H1 (cell line): ENCODE results near the gene PTPN1. TPM values are rescaled to one million over a fixed set of nuclear protein-coding genes. Genes with fewer than 3 reads are reported as not detected.

ENCODE experiments used
- CTCF ChIA-PET: fragments of 300-600 bp; sonication (Branson Sonifier 250); formaldehyde crosslinking; loops from one replicate; lab custom pipeline; 2021; ENCODE audit not compliant: partially characterized antibody; lab: Charles Lee
- POLR2A ChIA-PET: fragments of 300-600 bp; sonication (Branson Sonifier 250); formaldehyde crosslinking; loops from one replicate; lab custom pipeline; 2021; ENCODE audit warnings: inconsistent platforms; ENCODE audit not compliant: partially characterized antibody; lab: Charles Lee
- DNase-seq, 2 experiments: peaks; one replicate each; pipeline versions ENCODE4 v3.0.0 to v3.0.0-alpha.2; 2010 to 2022; ENCODE audit warnings: low spot score in 2 of 2, low read depth in 1 of 2, mixed read lengths in 1 of 2
- FAIRE-seq: peaks from 2 replicates; lab custom pipeline; 2011; peaks lifted over from hg19 to GRCh38; lab: Jason Lieb, UNC
- H2AFZ ChIP-seq: 2 replicates; pipeline ENCODE4 v1.8.1; 2012; ENCODE audit warnings: low read length, inconsistent platforms
- H2AK5ac ChIP-seq: 2 replicates; pipeline ENCODE4 v1.6.1; 2013; ENCODE audit warnings: low read depth, low read length
- H2BK120ac ChIP-seq: replicated peaks from 2 replicates; pipeline ENCODE3; 2013; ENCODE audit warnings: low read depth, low read length, inconsistent platforms
- H2BK12ac ChIP-seq: 2 replicates; pipeline ENCODE4 v1.6.1; 2013; ENCODE audit warnings: low read depth, low read length
- H2BK15ac ChIP-seq: 2 replicates; pipeline ENCODE4 v1.6.1; 2013; ENCODE audit warnings: low read length
- H2BK20ac ChIP-seq: 2 replicates; pipeline ENCODE4 v1.6.1; 2013; ENCODE audit warnings: low read length
- H2BK5ac ChIP-seq: 2 replicates; pipeline ENCODE4 v1.6.1; 2013; ENCODE audit warnings: low read depth, low read length
- H3K14ac ChIP-seq: 2 replicates; pipeline ENCODE4 v1.6.1; 2013; ENCODE audit warnings: inconsistent platforms; ENCODE audit not compliant: insufficient read length
- H3K18ac ChIP-seq: 2 replicates; pipeline ENCODE4 v1.6.1; 2013; ENCODE audit warnings: low read length; ENCODE audit errors: extremely low read depth
- H3K23ac ChIP-seq: 2 replicates; pipeline ENCODE4 v1.6.1; 2013; ENCODE audit warnings: inconsistent platforms; ENCODE audit not compliant: insufficient read length
- H3K23me2 ChIP-seq: 2 replicates; pipeline ENCODE4 v1.6.1; 2013; ENCODE audit warnings: low read depth, low read length
- H3K27ac ChIP-seq: 2 replicates; pipeline ENCODE4 v1.6.1; 2011; ENCODE audit warnings: low read depth, low read length, inconsistent platforms
- H3K27me3 ChIP-seq, 4 experiments: replicated peaks in 1 of 4; 1 replicate in 1 of 4; 2 replicates in 3 of 4; pipeline versions ENCODE4 v1.6.1 to v1.8.1; 2011 to 2013; ENCODE audit warnings: low read length in 3 of 4, mild to moderate bottlenecking in 3 of 4, inconsistent platforms in 2 of 4, mixed read lengths in 2 of 4, moderate library complexity in 1 of 4; ENCODE audit not compliant: control insufficient read depth in 3 of 4, insufficient read depth in 3 of 4; ENCODE audit errors: extremely low read depth in 1 of 4
- H3K36me3 ChIP-seq, 4 experiments: 2 replicates each; pipeline versions ENCODE4 v1.6.1 to v1.8.1; 2011 to 2013; ENCODE audit warnings: mild to moderate bottlenecking in 4 of 4, low read length in 3 of 4, moderate library complexity in 2 of 4, control low read depth in 1 of 4, inconsistent platforms in 1 of 4; ENCODE audit not compliant: insufficient read depth in 4 of 4, control insufficient read depth in 2 of 4
- H3K4ac ChIP-seq: replicated peaks from 2 replicates; pipeline ENCODE3; 2013; ENCODE audit warnings: low read length, low read depth, mixed read lengths, inconsistent platforms; ENCODE audit not compliant: insufficient read length
- H3K4me1 ChIP-seq, 4 experiments: replicated peaks in 1 of 4; 1 replicate in 1 of 4; 2 replicates in 3 of 4; pipeline versions ENCODE4 v1.6.1 to v1.8.1; 2011 to 2013; ENCODE audit warnings: low read length in 3 of 4, inconsistent platforms in 2 of 4, mixed read lengths in 1 of 4; ENCODE audit not compliant: insufficient read depth in 4 of 4, control insufficient read depth in 3 of 4
- H3K4me2 ChIP-seq, 2 experiments: 2 replicates each; pipeline versions ENCODE4 v1.6.1 to v1.8.1; 2011 to 2013; ENCODE audit warnings: low read depth in 2 of 2, low read length in 2 of 2, control low read depth in 1 of 2, inconsistent platforms in 1 of 2, mild to moderate bottlenecking in 1 of 2; ENCODE audit not compliant: insufficient read depth in 1 of 2
- H3K4me3 ChIP-seq, 4 experiments: fragments of 200-600, 300-600 bp in 1 of 4; sonication (generic), shearing (Covaris generic), sonication (Bioruptor Twin) in 1 of 4; 2 replicates each; pipeline versions ENCODE4 v1.5.1 to v1.8.1; 2011 to 2016; ENCODE audit warnings: low read length in 4 of 4, low read depth in 3 of 4, control low read depth in 2 of 4, inconsistent platforms in 2 of 4, mild to moderate bottlenecking in 2 of 4, mixed read lengths in 1 of 4, moderate library complexity in 1 of 4; ENCODE audit not compliant: insufficient read depth in 2 of 4; ENCODE audit errors: extremely low read depth in 1 of 4
- H3K56ac ChIP-seq: replicated peaks from 2 replicates; pipeline ENCODE3; 2013; ENCODE audit warnings: low read depth, mild to moderate bottlenecking, mixed read lengths, low read length, inconsistent platforms; ENCODE audit not compliant: insufficient read length
- H3K79me1 ChIP-seq: 2 replicates; pipeline ENCODE4 v1.6.1; 2013; ENCODE audit warnings: low read depth, low read length, control low read depth
- H3K79me2 ChIP-seq, 2 experiments: 2 replicates each; pipeline versions ENCODE4 v1.6.1 to v1.8.1; 2012 to 2013; ENCODE audit warnings: low read length in 2 of 2, mild to moderate bottlenecking in 2 of 2, inconsistent platforms in 1 of 2; ENCODE audit not compliant: insufficient read depth in 2 of 2, control insufficient read depth in 1 of 2
- H3K9ac ChIP-seq, 4 experiments: replicated peaks in 1 of 4; 1 replicate in 1 of 4; 2 replicates in 3 of 4; pipeline versions ENCODE4 v1.6.1 to v1.8.1; 2011 to 2013; ENCODE audit warnings: low read depth in 3 of 4, low read length in 3 of 4, control low read depth in 2 of 4, mild to moderate bottlenecking in 2 of 4, moderate library complexity in 2 of 4, inconsistent platforms in 1 of 4; ENCODE audit errors: extremely low read depth in 1 of 4
- H3K9me3 ChIP-seq, 2 experiments: 2 replicates each; pipeline versions ENCODE4 v1.6.1 to v1.8.1; 2012 to 2013; ENCODE audit warnings: mild to moderate bottlenecking in 2 of 2, moderate library complexity in 2 of 2, control low read depth in 1 of 2, inconsistent platforms in 1 of 2, low read depth in 1 of 2, low read length in 1 of 2, mixed read lengths in 1 of 2; ENCODE audit not compliant: insufficient read depth in 2 of 2
- H4K20me1 ChIP-seq, 2 experiments: replicated peaks in 1 of 2; 2 replicates each; pipeline versions ENCODE3 to v1.8.1; 2011 to 2013; ENCODE audit warnings: inconsistent platforms in 2 of 2, low read length in 2 of 2, mild to moderate bottlenecking in 1 of 2; ENCODE audit not compliant: insufficient read depth in 2 of 2, control insufficient read depth in 1 of 2
- H4K5ac ChIP-seq: 2 replicates; pipeline ENCODE4 v1.6.1; 2013; ENCODE audit warnings: low read length, low read depth, mixed read lengths, inconsistent platforms; ENCODE audit not compliant: insufficient read length
- H4K8ac ChIP-seq: 2 replicates; pipeline ENCODE4 v1.8.0; 2013; ENCODE audit warnings: mild to moderate bottlenecking, moderate library complexity, low read length, inconsistent platforms; ENCODE audit not compliant: insufficient read depth; ENCODE audit errors: extremely low read depth
- H4K91ac ChIP-seq: replicated peaks from 2 replicates; pipeline ENCODE3; 2013; ENCODE audit warnings: low read length, mixed read lengths, inconsistent platforms; ENCODE audit not compliant: insufficient read length
- ATF3 ChIP-seq: IDR thresholded peaks from 2 replicates; pipeline ENCODE4 v1.6.1; 2011; ENCODE audit warnings: low read depth, mild to moderate bottlenecking, low read length; ENCODE audit not compliant: insufficient read depth
- EGR1 ChIP-seq: IDR thresholded peaks from 2 replicates; pipeline ENCODE4 v1.6.1; 2011; ENCODE audit warnings: low read depth, low read length, borderline replicate concordance
- EP300 ChIP-seq, 2 experiments: IDR thresholded peaks; 1 replicate in 1 of 2; 2 replicates in 1 of 2; pipeline ENCODE4 v1.6.1; 2011 to 2012; ENCODE audit warnings: low read depth in 2 of 2, low read length in 2 of 2, mild to moderate bottlenecking in 2 of 2, borderline replicate concordance in 1 of 2, inconsistent platforms in 1 of 2, moderate library complexity in 1 of 2
- KDM1A ChIP-seq: fragments of 200-600, 300-600 bp; sonication (generic); IDR thresholded peaks from 2 replicates; pipeline ENCODE4 v1.7.1; 2016; ENCODE audit warnings: mild to moderate bottlenecking, low read length, borderline replicate concordance
- KDM5A ChIP-seq: fragments of 200-600 bp; IDR thresholded peaks from 2 replicates; pipeline ENCODE4 v1.7.1; 2012; ENCODE audit warnings: mild to moderate bottlenecking, low read length, inconsistent platforms, mixed read lengths
- POLR2AphosphoS5 ChIP-seq: IDR thresholded peaks from 2 replicates; pipeline ENCODE4 v1.6.1; 2011; ENCODE audit warnings: low read depth, low read length
- RXRA ChIP-seq: IDR thresholded peaks from 2 replicates; pipeline ENCODE4 v1.6.1; 2011; ENCODE audit warnings: low read depth, mild to moderate bottlenecking, low read length, moderate library complexity; ENCODE audit not compliant: insufficient read depth
- SP4 ChIP-seq: IDR thresholded peaks from 2 replicates; pipeline ENCODE4 v1.6.1; 2012; ENCODE audit warnings: low read length, inconsistent platforms
- TAF7 ChIP-seq: optimal IDR thresholded peaks from 2 replicates; pipeline ENCODE3; 2011; ENCODE audit warnings: low read depth, mild to moderate bottlenecking, inconsistent platforms, low read length, moderate library complexity, borderline replicate concordance
- TBP ChIP-seq: IDR thresholded peaks from 2 replicates; pipeline ENCODE4 v1.6.1; 2011; ENCODE audit warnings: low read depth, low read length, improper control_type of control experiment
- WGBS, 2 experiments: shearing (Covaris generic) in 1 of 2; methylation state at CpG; one replicate each; pipeline versions ENCODE4 v1.1.6 to v1.1.7; 2013 to 2015; ENCODE audit warnings: low lambda C conversion rate in 2 of 2, mixed read lengths in 2 of 2, inconsistent platforms in 1 of 2, low coverage in 1 of 2, missing lambda C conversion rate in 1 of 2; ENCODE audit not compliant: insufficient replicate concordance in 2 of 2, insufficient coverage in 1 of 2, insufficient read length in 1 of 2; ENCODE audit errors: extremely low coverage in 1 of 2, missing lambda C conversion rate in 1 of 2; 5-methylcytosine and 5-hydroxymethylcytosine counted together
- polyA plus RNA-seq, 7 experiments: library from polyadenylated mRNA; depleted of rRNA in 3 of 7; stranded (reverse) in 5 of 7; unstranded in 2 of 7; fragments of >200 nt in 5 of 7; fragments of 200-250 nt in 2 of 7; gene quantifications; 1 replicate in 5 of 7; 2 replicates in 1 of 7; 4 replicates in 1 of 7; pipeline versions ENCODE4 v1.2.1 to v1.2.3, GENCODE V29; 2011 to 2013; ENCODE audit warnings: missing spikeins in 2 of 7, mixed read lengths in 2 of 7
- total RNA-seq: library from RNA; stranded (reverse); fragmentation: NEBNext Ultra II Directional; extraction: Animal tissue kit (Norgen Biotek cat#: 25700); gene quantifications from 2 replicates; pipeline ENCODE4 v1.2.1, GENCODE V29; 2021
- TF ChIP-seq, protein P1 (sequence below), 3 experiments: IDR thresholded peaks; 1 replicate in 2 of 3; 2 replicates in 1 of 3; pipeline versions ENCODE4 v1.5.1 to v1.6.1; 2011; ENCODE audit warnings: low read length in 3 of 3, mild to moderate bottlenecking in 3 of 3, inconsistent platforms in 2 of 3, low read depth in 1 of 3, moderate library complexity in 1 of 3; ENCODE audit not compliant: insufficient read depth in 1 of 3; ENCODE audit errors: control extremely low read depth in 1 of 3

Gene PTPN1
- total and polyA plus RNA-seq, 2 of the 8 experiments (the other 6 are each of a cell fraction or from before 2014, with no cell fraction given), result 18.6 to 32.1 TPM

DNA sequence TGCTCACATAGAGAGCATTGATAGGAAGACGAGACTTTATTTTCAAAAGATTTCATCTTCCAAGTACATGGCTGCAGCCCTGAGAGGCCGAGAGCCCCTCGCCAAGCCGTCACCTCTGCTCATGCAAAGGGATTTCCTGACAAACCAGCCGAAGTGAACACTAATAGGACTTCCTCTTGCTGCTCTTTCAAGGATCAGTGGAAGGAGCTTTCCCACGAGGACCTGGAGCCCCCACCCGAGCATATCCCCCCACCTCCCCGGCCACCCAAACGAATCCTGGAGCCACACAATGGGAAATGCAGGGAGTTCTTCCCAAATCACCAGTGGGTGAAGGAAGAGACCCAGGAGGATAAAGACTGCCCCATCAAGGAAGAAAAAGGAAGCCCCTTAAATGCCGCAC, 69.3 kb downstream of the PTPN1 start:
- POLR2A ChIA-PET, result no interaction called here
- Histone ChIP-seq H2AFZ (no peak overlapping the region), H3K4me3 (no peak overlapping the region), H4K5ac (no peak overlapping the region), H2BK15ac (no peak overlapping the region), H4K91ac (no peak overlapping the region), H3K14ac (no peak overlapping the region), H3K9me3 (no peaks in the 10 kb centered on the region), H3K18ac (no peak overlapping the region), H3K79me1 (no peaks in the 10 kb centered on the region; the same call in 1 of the 2 replicates), H2BK20ac (no peak overlapping the region), H3K56ac (no peak overlapping the region), H3K4me2 (no peak overlapping the region), H3K4me1 (no peaks in the 10 kb centered on the region), H4K20me1 (peaks cover 4 to 5% of the 10 kb centered on the region in 2 experiments), H4K8ac (no peak overlapping the region), H3K9ac (no peak overlapping the region), H3K36me3 (peaks cover 11 to 33% (median 23%) of the 10 kb centered on the region in 4 experiments; a peak in 7 of 8 replicates), H3K4ac (no peak overlapping the region), H2BK120ac (no peak overlapping the region), H3K23ac (no peak overlapping the region), H3K27me3 (no peaks in the 10 kb centered on the region), H3K27ac (no peak overlapping the region), H3K79me2 (no peaks in the 10 kb centered on the region), H3K23me2 (no peaks in the 10 kb centered on the region), H2BK12ac (no peak overlapping the region), H2AK5ac (no peak overlapping the region), H2BK5ac (no peak overlapping the region)
- 98% methylated on average over 7 of the region's 10 CpGs; no CpG with 5 or more reads in 1 of the 2 experiments for WGBS, 2 experiments
- FAIRE-seq (no peak), DNase-seq (no peak)
- CTCF ChIA-PET, result interaction anchor here (0.6 to 2.2 kb wide), 27 partner anchors 9 to 394 kb away, joined by 3 to 12 read pairs (median 3); no protein-coding TSS in a partner anchor
- TF ChIP-seq KDM5A (no peak), EGR1 (no peak), EP300 (IDR thresholded peaks at IDR 0.05; ENCODE audit: borderline replicate concordance in 1 of 2, low read depth in 2 of 2, low read length in 2 of 2) (no peak), POLR2AphosphoS5 (no peak), TBP (no peak), RXRA (no peak), KDM1A (no peak), ATF3 (no peak), TAF7 (no peak), SP4 (no peak)
- TF ChIP-seq, protein P1, sequence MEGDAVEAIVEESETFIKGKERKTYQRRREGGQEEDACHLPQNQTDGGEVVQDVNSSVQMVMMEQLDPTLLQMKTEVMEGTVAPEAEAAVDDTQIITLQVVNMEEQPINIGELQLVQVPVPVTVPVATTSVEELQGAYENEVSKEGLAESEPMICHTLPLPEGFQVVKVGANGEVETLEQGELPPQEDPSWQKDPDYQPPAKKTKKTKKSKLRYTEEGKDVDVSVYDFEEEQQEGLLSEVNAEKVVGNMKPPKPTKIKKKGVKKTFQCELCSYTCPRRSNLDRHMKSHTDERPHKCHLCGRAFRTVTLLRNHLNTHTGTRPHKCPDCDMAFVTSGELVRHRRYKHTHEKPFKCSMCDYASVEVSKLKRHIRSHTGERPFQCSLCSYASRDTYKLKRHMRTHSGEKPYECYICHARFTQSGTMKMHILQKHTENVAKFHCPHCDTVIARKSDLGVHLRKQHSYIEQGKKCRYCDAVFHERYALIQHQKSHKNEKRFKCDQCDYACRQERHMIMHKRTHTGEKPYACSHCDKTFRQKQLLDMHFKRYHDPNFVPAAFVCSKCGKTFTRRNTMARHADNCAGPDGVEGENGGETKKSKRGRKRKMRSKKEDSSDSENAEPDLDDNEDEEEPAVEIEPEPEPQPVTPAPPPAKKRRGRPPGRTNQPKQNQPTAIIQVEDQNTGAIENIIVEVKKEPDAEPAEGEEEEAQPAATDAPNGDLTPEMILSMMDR (IDR thresholded peaks at IDR 0.05; ENCODE audit: control extremely low read depth in 1 of 3, insufficient read depth in 1 of 3, low read depth in 1 of 3, low read length in 3 of 3), result no peak
